ENCODE results near the gene SLC7A9.
"Not testable (repeated sequence)": the region's sequence is repeated elsewhere in the genome, so short reads cannot be mapped to it uniquely, and the experiment has no call there.

The SLC7A9 gene

GRCh38 chr19:32885255-32885654 is 15.7 kb upstream of the SLC7A9 start:
- not testable (repeated sequence) for H3K36me3 ChIP-seq (ENCODE audit: control insufficient read depth, insufficient read depth, low read length)

GRCh38 chr19:32881766-32882165 is 12.2 kb upstream of the SLC7A9 start:
- H3K9ac ChIP-seq (ENCODE audit: low read length), result no peak overlapping the region
- no peak overlapping the region for H3K27ac ChIP-seq (ENCODE audit: low read depth, low read length)
- no peaks in the 10 kb centered on the region for H3K9me3 ChIP-seq (ENCODE audit: control insufficient read depth, insufficient read depth, low read depth, low read length)
- 0 out of 2 replicates have a peak, but pooled peaks cover 5% of the 10 kb centered on the region for H3K36me3 ChIP-seq (ENCODE audit: control insufficient read depth, insufficient read depth, low read length)
- no peaks in the 10 kb centered on the region for H3K4me1 ChIP-seq (ENCODE audit: control insufficient read depth, insufficient read depth, low read length)
- no peaks in the 10 kb centered on the region for H3K27me3 ChIP-seq (ENCODE audit: control insufficient read depth, insufficient read depth, low read length)
- H3K4me3 ChIP-seq (ENCODE audit: low read depth, low read length), result no peak overlapping the region

More at GRCh38 chr19:32885255-32885654, 15.7 kb upstream of the SLC7A9 start:
- H3K9me3 ChIP-seq (ENCODE audit: control insufficient read depth, insufficient read depth, low read depth, low read length); H3K4me3 ChIP-seq (ENCODE audit: low read depth, low read length); H3K27ac ChIP-seq (ENCODE audit: low read depth, low read length); H3K4me1 ChIP-seq (ENCODE audit: control insufficient read depth, insufficient read depth, low read length); H3K27me3 ChIP-seq (ENCODE audit: control insufficient read depth, insufficient read depth, low read length); H3K9ac ChIP-seq (ENCODE audit: low read length): not testable (repeated sequence)

- H3K27ac ChIP-seq (ENCODE audit: low read depth, low read length), result no peak overlapping the region
- H3K27me3 ChIP-seq (ENCODE audit: control insufficient read depth, insufficient read depth, low read length), result no peaks in the 10 kb centered on the region
- peaks cover under 1% of the 10 kb centered on the region; the same call in 1 of the 2 replicates for H3K4me1 ChIP-seq (ENCODE audit: control insufficient read depth, insufficient read depth, low read length)
- H3K9ac ChIP-seq (ENCODE audit: low read length), result no peak overlapping the region
- H3K9me3 ChIP-seq (ENCODE audit: control insufficient read depth, insufficient read depth, low read depth, low read length), result no peaks in the 10 kb centered on the region
- 0 out of 2 replicates have a peak, but pooled peaks cover 5% of the 10 kb centered on the region for H3K36me3 ChIP-seq (ENCODE audit: control insufficient read depth, insufficient read depth, low read length)
- H3K4me3 ChIP-seq (ENCODE audit: low read depth, low read length), result no peak overlapping the region
These were observed 11.1 kb upstream of the SLC7A9 start for GRCh38 chr19:32880622-32881021.

GRCh38 chr19:32879741-32880140 is 10.2 kb upstream of the SLC7A9 start:
- H3K4me1 ChIP-seq (ENCODE audit: control insufficient read depth, insufficient read depth, low read length), result peaks cover 5% of the 10 kb centered on the region; the same call in 1 of the 2 replicates
- H3K27me3 ChIP-seq (ENCODE audit: control insufficient read depth, insufficient read depth, low read length), result no peaks in the 10 kb centered on the region
- H3K9me3 ChIP-seq (ENCODE audit: control insufficient read depth, insufficient read depth, low read depth, low read length), result no peaks in the 10 kb centered on the region
- H3K4me3 ChIP-seq (ENCODE audit: low read depth, low read length), result no peak overlapping the region
- no peak overlapping the region for H3K9ac ChIP-seq (ENCODE audit: low read length)
- no peak overlapping the region for H3K27ac ChIP-seq (ENCODE audit: low read depth, low read length)
- H3K36me3 ChIP-seq (ENCODE audit: control insufficient read depth, insufficient read depth, low read length), result 0 out of 2 replicates have a peak, but pooled peaks cover 5% of the 10 kb centered on the region

- Histone ChIP-seq H3K4me3 (ENCODE audit: low read depth, low read length) (no peak overlapping the region), H3K27me3 (ENCODE audit: control insufficient read depth, insufficient read depth, low read length) (no peaks in the 10 kb centered on the region), H3K36me3 (ENCODE audit: control insufficient read depth, insufficient read depth, low read length) (0 out of 2 replicates have a peak, but pooled peaks cover 5% of the 10 kb centered on the region), H3K4me1 (ENCODE audit: control insufficient read depth, insufficient read depth, low read length) (peaks cover 5% of the 10 kb centered on the region; the same call in 1 of the 2 replicates), H3K27ac (ENCODE audit: low read depth, low read length) (no peak overlapping the region), H3K9me3 (ENCODE audit: control insufficient read depth, insufficient read depth, low read depth, low read length) (no peaks in the 10 kb centered on the region), H3K9ac (ENCODE audit: low read length) (no peak overlapping the region)
These were observed 9.4 kb upstream of the SLC7A9 start for GRCh38 chr19:32878988-32879387.

GRCh38 chr19:32877977-32878745 is 8.6 kb upstream of the SLC7A9 start:
- H3K4me3 ChIP-seq (ENCODE audit: low read depth, low read length), result no peak overlapping the region
- peaks cover 5% of the 10 kb centered on the region; the same call in 1 of the 2 replicates for H3K4me1 ChIP-seq (ENCODE audit: control insufficient read depth, insufficient read depth, low read length)
- H3K9ac ChIP-seq (ENCODE audit: low read length), result no peak overlapping the region
- no peaks in the 10 kb centered on the region for H3K27me3 ChIP-seq (ENCODE audit: control insufficient read depth, insufficient read depth, low read length)
- no peaks in the 10 kb centered on the region for H3K9me3 ChIP-seq (ENCODE audit: control insufficient read depth, insufficient read depth, low read depth, low read length)
- H3K27ac ChIP-seq (ENCODE audit: low read depth, low read length), result no peak overlapping the region
- H3K36me3 ChIP-seq (ENCODE audit: control insufficient read depth, insufficient read depth, low read length), result 0 out of 2 replicates have a peak, but pooled peaks cover 5% of the 10 kb centered on the region

- Histone ChIP-seq H3K4me1 (ENCODE audit: control insufficient read depth, insufficient read depth, low read length) (peaks cover 5% of the 10 kb centered on the region; the same call in 1 of the 2 replicates), H3K4me3 (ENCODE audit: low read depth, low read length) (no peak overlapping the region), H3K27ac (ENCODE audit: low read depth, low read length) (no peak overlapping the region), H3K9me3 (ENCODE audit: control insufficient read depth, insufficient read depth, low read depth, low read length) (no peaks in the 10 kb centered on the region), H3K36me3 (ENCODE audit: control insufficient read depth, insufficient read depth, low read length) (0 out of 2 replicates have a peak, but pooled peaks cover 5% of the 10 kb centered on the region), H3K27me3 (ENCODE audit: control insufficient read depth, insufficient read depth, low read length) (no peaks in the 10 kb centered on the region), H3K9ac (ENCODE audit: low read length) (no peak overlapping the region)
These were observed 7.9 kb upstream of the SLC7A9 start for GRCh38 chr19:32877323-32877912.

GRCh38 chr19:32876919-32877285 is 7.3 kb upstream of the SLC7A9 start:
- Histone ChIP-seq H3K27ac (ENCODE audit: low read depth, low read length) (no peak overlapping the region), H3K4me1 (ENCODE audit: control insufficient read depth, insufficient read depth, low read length) (peaks cover 5% of the 10 kb centered on the region; the same call in 1 of the 2 replicates), H3K27me3 (ENCODE audit: control insufficient read depth, insufficient read depth, low read length) (no peaks in the 10 kb centered on the region), H3K4me3 (ENCODE audit: low read depth, low read length) (no peak overlapping the region), H3K9me3 (ENCODE audit: control insufficient read depth, insufficient read depth, low read depth, low read length) (no peaks in the 10 kb centered on the region), H3K9ac (ENCODE audit: low read length) (no peak overlapping the region), H3K36me3 (ENCODE audit: control insufficient read depth, insufficient read depth, low read length) (0 out of 2 replicates have a peak, but pooled peaks cover 5% of the 10 kb centered on the region)

GRCh38 chr19:32876236-32876918 is 6.8 kb upstream of the SLC7A9 start:
- 0 out of 2 replicates have a peak, but pooled peaks cover 5% of the 10 kb centered on the region for H3K36me3 ChIP-seq (ENCODE audit: control insufficient read depth, insufficient read depth, low read length)
- H3K9me3 ChIP-seq (ENCODE audit: control insufficient read depth, insufficient read depth, low read depth, low read length), result no peaks in the 10 kb centered on the region
- peaks cover 5% of the 10 kb centered on the region; the same call in 1 of the 2 replicates for H3K4me1 ChIP-seq (ENCODE audit: control insufficient read depth, insufficient read depth, low read length)
- no peak overlapping the region for H3K9ac ChIP-seq (ENCODE audit: low read length)
- H3K27me3 ChIP-seq (ENCODE audit: control insufficient read depth, insufficient read depth, low read length), result no peaks in the 10 kb centered on the region
- H3K4me3 ChIP-seq (ENCODE audit: low read depth, low read length), result no peak overlapping the region
- H3K27ac ChIP-seq (ENCODE audit: low read depth, low read length), result no peak overlapping the region

GRCh38 chr19:32875428-32875827 is 5.9 kb upstream of the SLC7A9 start:
- Histone ChIP-seq H3K36me3 (ENCODE audit: control insufficient read depth, insufficient read depth, low read length) (0 out of 2 replicates have a peak, but pooled peaks cover 5% of the 10 kb centered on the region), H3K4me1 (ENCODE audit: control insufficient read depth, insufficient read depth, low read length) (peaks cover 8% of the 10 kb centered on the region; the same call in 1 of the 2 replicates), H3K9me3 (ENCODE audit: control insufficient read depth, insufficient read depth, low read depth, low read length) (no peaks in the 10 kb centered on the region), H3K27ac (ENCODE audit: low read depth, low read length) (no peak overlapping the region), H3K9ac (ENCODE audit: low read length) (no peak overlapping the region), H3K4me3 (ENCODE audit: low read depth, low read length) (no peak overlapping the region), H3K27me3 (ENCODE audit: control insufficient read depth, insufficient read depth, low read length) (no peaks in the 10 kb centered on the region)
